ENCODE results near the gene SSMEM1.

The SSMEM1 gene

GRCh38 chr7:130189343-130189742 is 18.3 kb upstream of the SSMEM1 start:
- H3K9ac ChIP-seq (ENCODE audit: low read depth, low read length, poor library complexity, severe bottlenecking): no peak overlapping the region
- H3K79me2 ChIP-seq (ENCODE audit: insufficient read depth, low read length): 0 out of 2 replicates have a peak, but pooled peaks cover 4% of the 10 kb centered on the region
- no peaks in the 10 kb centered on the region for H4K20me1 ChIP-seq (ENCODE audit: insufficient read depth, low read length, poor library complexity, severe bottlenecking)
- H2AFZ ChIP-seq (ENCODE audit: low read length): no peak overlapping the region
- H3K4me3 ChIP-seq (ENCODE audit: low read length, poor library complexity, severe bottlenecking): no peak overlapping the region
- H3K4me2 ChIP-seq (ENCODE audit: low read depth, low read length, poor library complexity, severe bottlenecking): no peak overlapping the region
- H3K4me1 ChIP-seq (ENCODE audit: insufficient read depth, low read length, poor library complexity, severe bottlenecking): no peaks in the 10 kb centered on the region
- no peaks in the 10 kb centered on the region for H3K27me3 ChIP-seq (ENCODE audit: insufficient read depth, low read length, poor library complexity, severe bottlenecking)
- H3K36me3 ChIP-seq (ENCODE audit: insufficient read depth, low read length): peaks cover 35% of the 10 kb centered on the region; the same call in 1 of the 2 replicates
- no peaks in the 10 kb centered on the region for H3K9me2 ChIP-seq (replicated peaks; ENCODE audit: low read depth, low read length)
- H3F3A ChIP-seq (ENCODE audit: low read depth): no peaks in the 10 kb centered on the region
- TF ChIP-seq CTCF (conservative IDR thresholded peaks at IDR 0.05; ENCODE audit: low read length): no peak
- no peak for TF ChIP-seq EZH2phosphoT487 (IDR thresholded peaks at IDR 0.05; ENCODE audit: borderline replicate concordance)
- H3K9me3 ChIP-seq (ENCODE audit: insufficient read depth, low read depth, low read length): no peaks in the 10 kb centered on the region

GRCh38 chr7:130191791-130192190 is 15.9 kb upstream of the SSMEM1 start:
- H3K36me3 ChIP-seq (ENCODE audit: insufficient read depth, low read length): peaks cover 34% of the 10 kb centered on the region; the same call in 1 of the 2 replicates
- H3F3A ChIP-seq (ENCODE audit: low read depth): no peaks in the 10 kb centered on the region; the same call in 1 of the 2 replicates
- H3K27me3 ChIP-seq (ENCODE audit: insufficient read depth, low read length, poor library complexity, severe bottlenecking): no peaks in the 10 kb centered on the region
- H3K9me2 ChIP-seq (replicated peaks; ENCODE audit: low read depth, low read length): no peaks in the 10 kb centered on the region
- 0 out of 2 replicates have a peak, but pooled peaks cover 4% of the 10 kb centered on the region for H3K79me2 ChIP-seq (ENCODE audit: insufficient read depth, low read length)
- TF ChIP-seq EZH2phosphoT487 (IDR thresholded peaks at IDR 0.05; ENCODE audit: borderline replicate concordance): no peak
- TF ChIP-seq CTCF (conservative IDR thresholded peaks at IDR 0.05; ENCODE audit: low read length): no peak
- no peaks in the 10 kb centered on the region for H3K9me3 ChIP-seq (ENCODE audit: insufficient read depth, low read depth, low read length)
- H2AFZ ChIP-seq (ENCODE audit: low read length): no peak overlapping the region
- H3K9ac ChIP-seq (ENCODE audit: low read depth, low read length, poor library complexity, severe bottlenecking): no peak overlapping the region
- no peak overlapping the region for H3K4me3 ChIP-seq (ENCODE audit: low read length, poor library complexity, severe bottlenecking)
- H4K20me1 ChIP-seq (ENCODE audit: insufficient read depth, low read length, poor library complexity, severe bottlenecking): peaks cover 2% of the 10 kb centered on the region
- no peaks in the 10 kb centered on the region for H3K4me1 ChIP-seq (ENCODE audit: insufficient read depth, low read length, poor library complexity, severe bottlenecking)
- no peak overlapping the region for H3K4me2 ChIP-seq (ENCODE audit: low read depth, low read length, poor library complexity, severe bottlenecking)

GRCh38 chr7:130195396-130195795 is 12.3 kb upstream of the SSMEM1 start:
- Histone ChIP-seq H3K9me2 (replicated peaks; ENCODE audit: low read depth, low read length) (no peaks in the 10 kb centered on the region), H3K9me3 (ENCODE audit: insufficient read depth, low read depth, low read length) (no peaks in the 10 kb centered on the region), H3K27me3 (ENCODE audit: insufficient read depth, low read length, poor library complexity, severe bottlenecking) (no peaks in the 10 kb centered on the region), H2AFZ (ENCODE audit: low read length) (no peak overlapping the region), H3K9ac (ENCODE audit: low read depth, low read length, poor library complexity, severe bottlenecking) (no peak overlapping the region), H4K20me1 (ENCODE audit: insufficient read depth, low read length, poor library complexity, severe bottlenecking) (peaks cover 6% of the 10 kb centered on the region), H3K36me3 (ENCODE audit: insufficient read depth, low read length) (peaks cover 40% of the 10 kb centered on the region; the same call in 1 of the 2 replicates), H3K4me1 (ENCODE audit: insufficient read depth, low read length, poor library complexity, severe bottlenecking) (peaks cover 6% of the 10 kb centered on the region), H3K4me2 (ENCODE audit: low read depth, low read length, poor library complexity, severe bottlenecking) (no peak overlapping the region), H3F3A (ENCODE audit: low read depth) (no peaks in the 10 kb centered on the region; the same call in 1 of the 2 replicates), H3K79me2 (ENCODE audit: insufficient read depth, low read length) (no peaks in the 10 kb centered on the region), H3K4me3 (ENCODE audit: low read length, poor library complexity, severe bottlenecking) (no peak overlapping the region)
- TF ChIP-seq CTCF (conservative IDR thresholded peaks at IDR 0.05; ENCODE audit: low read length) (no peak), EZH2phosphoT487 (IDR thresholded peaks at IDR 0.05; ENCODE audit: borderline replicate concordance) (no peak)
